ENCODE measurements around the gene SYT7.

DNA sequence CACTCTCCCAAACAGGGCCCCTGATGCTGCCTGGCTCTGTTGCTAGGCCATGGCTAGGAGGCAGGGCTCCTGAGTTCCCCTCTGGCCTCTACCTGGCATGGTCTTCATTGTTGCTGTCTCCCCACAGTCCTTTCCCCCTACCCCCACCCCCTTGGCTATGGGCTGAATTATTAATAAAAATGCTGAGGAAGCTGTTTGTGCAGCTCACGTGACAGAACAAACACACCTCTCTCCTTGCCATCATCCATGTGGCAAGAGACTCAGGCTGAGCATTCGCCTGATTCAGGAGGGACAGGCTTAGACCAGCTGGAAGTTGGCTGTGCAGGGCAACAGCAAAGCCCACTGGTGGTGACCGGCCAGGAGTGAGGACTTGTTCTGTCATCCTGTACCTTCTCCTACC lies 4.2 kb upstream of the SYT7 start:
- TF ChIP-seq CTCF (IDR thresholded peaks at IDR 0.05), result no peak
- no peak for TF ChIP-seq EP300 (IDR thresholded peaks at IDR 0.05)
- TF ChIP-seq POLR2A (IDR thresholded peaks at IDR 0.05), result no peak
- no peak for TF ChIP-seq POLR2AphosphoS5 (IDR thresholded peaks at IDR 0.05)
